ENCODE measurements around the gene JAKMIP2.

The JAKMIP2 gene

DNA sequence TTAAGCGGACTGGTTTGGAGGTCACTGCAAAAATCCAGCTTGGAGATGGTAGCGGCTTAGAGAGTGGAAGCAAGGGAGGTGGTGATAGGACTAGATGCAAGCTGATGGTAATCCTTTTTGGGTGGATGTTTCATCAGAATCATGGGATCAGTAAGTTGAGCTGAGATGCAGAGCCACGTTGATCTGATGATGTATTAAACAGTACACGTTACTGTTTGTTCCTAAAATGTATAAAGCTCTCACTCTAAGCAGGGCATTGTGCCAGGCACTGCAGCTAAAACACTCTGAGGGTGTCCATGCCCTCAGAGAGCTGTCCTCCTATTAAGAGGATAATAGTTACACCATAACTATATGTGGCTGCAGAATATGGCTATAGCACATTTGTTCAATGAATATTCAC, 93.1 kb downstream of the JAKMIP2 start:
- no peak overlapping the region for H3K27ac Mint-ChIP-seq
- H3K9me3 Mint-ChIP-seq, result no peaks in the 10 kb centered on the region
- intact Hi-C loops (cut with micrococcal nuclease), result no loop called here

GRCh38 chr5:147688656-147689356, 93.7 kb downstream of the JAKMIP2 start:
- Mint-ChIP-seq H3K27ac (no peak overlapping the region), H3K36me3 (ENCODE audit: low read depth) (no peaks in the 10 kb centered on the region), H3K4me1 (ENCODE audit: low read depth) (no peaks in the 10 kb centered on the region), H3K4me3 (no peak overlapping the region), H3K27me3 (no peaks in the 10 kb centered on the region), H3K9me3 (no peaks in the 10 kb centered on the region)
- intact Hi-C loops (cut with micrococcal nuclease), result no loop called here

More for the DNA sequence above, 93.1 kb downstream of the JAKMIP2 start:
- Mint-ChIP-seq H3K4me3 (no peak overlapping the region), H3K4me1 (ENCODE audit: low read depth) (no peaks in the 10 kb centered on the region), H3K27me3 (no peaks in the 10 kb centered on the region), H3K36me3 (ENCODE audit: low read depth) (no peaks in the 10 kb centered on the region)

GRCh38 chr5:147687118-147687517, 95.4 kb downstream of the JAKMIP2 start:
- Mint-ChIP-seq H3K27me3 (no peaks in the 10 kb centered on the region), H3K27ac (no peak overlapping the region), H3K4me1 (ENCODE audit: low read depth) (no peaks in the 10 kb centered on the region), H3K4me3 (no peak overlapping the region), H3K36me3 (ENCODE audit: low read depth) (no peaks in the 10 kb centered on the region), H3K9me3 (no peaks in the 10 kb centered on the region)
- intact Hi-C loops (cut with micrococcal nuclease), result no loop called here

DNA sequence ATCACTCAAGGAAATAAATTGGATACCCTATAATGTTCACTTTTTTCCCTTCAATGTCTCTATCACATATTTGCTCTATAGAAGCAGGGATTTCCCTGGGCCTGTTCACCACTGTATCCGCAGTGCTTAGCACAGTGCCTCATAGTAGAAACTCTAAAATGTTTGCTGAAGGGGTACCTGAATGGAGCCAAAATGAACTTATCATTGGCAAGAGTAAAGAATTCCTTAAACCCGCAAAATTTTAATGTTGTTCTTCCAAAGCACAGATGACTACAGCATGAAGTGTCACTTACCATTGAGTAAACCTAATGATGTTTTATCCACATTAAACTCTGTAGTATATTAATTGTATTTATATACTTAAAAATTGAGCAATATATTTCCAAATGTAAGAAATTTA, 96.1 kb downstream of the JAKMIP2 start:
- H3K36me3 Mint-ChIP-seq (ENCODE audit: low read depth), result no peaks in the 10 kb centered on the region
- no peak overlapping the region for H3K4me3 Mint-ChIP-seq
- no peaks in the 10 kb centered on the region for H3K27me3 Mint-ChIP-seq
- no peak overlapping the region for H3K27ac Mint-ChIP-seq
- intact Hi-C loops (cut with micrococcal nuclease), result no loop called here
- H3K4me1 Mint-ChIP-seq (ENCODE audit: low read depth), result no peaks in the 10 kb centered on the region
- no peaks in the 10 kb centered on the region for H3K9me3 Mint-ChIP-seq

- H3K36me3 Mint-ChIP-seq (ENCODE audit: low read depth), result no peaks in the 10 kb centered on the region
- H3K4me3 Mint-ChIP-seq, result no peak overlapping the region
Measured at GRCh38 chr5:147685993-147686392, 96.5 kb downstream of the JAKMIP2 start.

DNA sequence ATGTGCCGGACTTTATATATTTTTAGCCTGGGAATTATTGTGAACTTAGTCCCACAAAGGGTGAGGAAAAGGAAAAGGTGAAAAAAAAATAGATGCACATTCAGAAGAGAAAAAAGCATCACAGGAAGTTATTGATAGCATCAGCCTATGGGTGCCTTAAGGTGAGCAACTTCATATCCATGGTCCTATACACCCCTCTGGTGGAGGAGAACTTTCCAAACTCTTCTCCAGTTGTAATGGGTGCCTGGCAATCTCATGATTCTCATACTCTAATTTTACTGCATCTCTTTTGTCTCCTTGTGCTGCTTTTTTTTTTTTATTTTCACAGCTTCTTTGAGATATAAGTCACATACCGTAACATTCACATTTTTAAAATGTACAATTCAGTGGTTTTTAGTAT, 107.4 kb downstream of the JAKMIP2 start:
- no peak overlapping the region for H3K27ac Mint-ChIP-seq
- H3K4me1 Mint-ChIP-seq (ENCODE audit: low read depth), result no peaks in the 10 kb centered on the region
- no peaks in the 10 kb centered on the region for H3K27me3 Mint-ChIP-seq
- no peaks in the 10 kb centered on the region for H3K36me3 Mint-ChIP-seq (ENCODE audit: low read depth)
- no peak overlapping the region for H3K4me3 Mint-ChIP-seq
- intact Hi-C loops (cut with micrococcal nuclease), result no loop called here
- no peaks in the 10 kb centered on the region for H3K9me3 Mint-ChIP-seq

More at GRCh38 chr5:147685993-147686392, 96.5 kb downstream of the JAKMIP2 start:
- no peak overlapping the region for H3K27ac Mint-ChIP-seq
- intact Hi-C loops (cut with micrococcal nuclease), result no loop called here
- no peaks in the 10 kb centered on the region for H3K9me3 Mint-ChIP-seq
- no peaks in the 10 kb centered on the region for H3K27me3 Mint-ChIP-seq
- no peaks in the 10 kb centered on the region for H3K4me1 Mint-ChIP-seq (ENCODE audit: low read depth)

DNA sequence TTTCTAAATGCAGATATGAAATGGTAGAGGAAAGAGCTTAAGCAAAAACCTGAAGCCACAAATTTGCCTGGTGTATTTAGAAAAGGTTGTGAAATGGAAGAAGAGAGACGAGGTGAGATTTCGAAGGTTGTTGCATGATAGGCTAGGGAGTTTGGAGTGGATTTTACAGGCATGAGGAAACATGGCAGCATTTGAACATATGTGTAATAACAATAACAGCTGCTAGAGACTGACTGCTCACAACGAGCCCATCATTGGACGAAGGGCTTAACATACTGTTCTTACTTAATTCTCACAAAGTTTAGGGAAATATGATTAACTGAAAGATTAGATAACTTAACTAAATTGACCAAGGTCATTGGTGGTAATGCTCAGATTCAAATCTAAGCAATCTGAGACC, 108.1 kb downstream of the JAKMIP2 start:
- Mint-ChIP-seq H3K27me3 (no peaks in the 10 kb centered on the region), H3K4me3 (no peak overlapping the region), H3K4me1 (ENCODE audit: low read depth) (no peaks in the 10 kb centered on the region), H3K9me3 (no peaks in the 10 kb centered on the region), H3K36me3 (ENCODE audit: low read depth) (no peaks in the 10 kb centered on the region), H3K27ac (no peak overlapping the region)
- intact Hi-C loops (cut with micrococcal nuclease), result no loop called here

- Mint-ChIP-seq H3K36me3 (ENCODE audit: low read depth) (no peaks in the 10 kb centered on the region), H3K27me3 (no peaks in the 10 kb centered on the region)
- intact Hi-C loops (cut with micrococcal nuclease), result no loop called here
Measured at GRCh38 chr5:147673791-147674190, 108.7 kb downstream of the JAKMIP2 start.

GRCh38 chr5:147673266-147673665, 109.3 kb downstream of the JAKMIP2 start:
- Mint-ChIP-seq H3K4me1 (ENCODE audit: low read depth) (no peaks in the 10 kb centered on the region), H3K9me3 (no peaks in the 10 kb centered on the region), H3K36me3 (ENCODE audit: low read depth) (no peaks in the 10 kb centered on the region), H3K27ac (no peak overlapping the region), H3K4me3 (no peak overlapping the region), H3K27me3 (no peaks in the 10 kb centered on the region)
- intact Hi-C loops (cut with micrococcal nuclease), result no loop called here

More at GRCh38 chr5:147673791-147674190, 108.7 kb downstream of the JAKMIP2 start:
- Mint-ChIP-seq H3K9me3 (no peaks in the 10 kb centered on the region), H3K27ac (no peak overlapping the region), H3K4me1 (ENCODE audit: low read depth) (no peaks in the 10 kb centered on the region), H3K4me3 (no peak overlapping the region)

DNA sequence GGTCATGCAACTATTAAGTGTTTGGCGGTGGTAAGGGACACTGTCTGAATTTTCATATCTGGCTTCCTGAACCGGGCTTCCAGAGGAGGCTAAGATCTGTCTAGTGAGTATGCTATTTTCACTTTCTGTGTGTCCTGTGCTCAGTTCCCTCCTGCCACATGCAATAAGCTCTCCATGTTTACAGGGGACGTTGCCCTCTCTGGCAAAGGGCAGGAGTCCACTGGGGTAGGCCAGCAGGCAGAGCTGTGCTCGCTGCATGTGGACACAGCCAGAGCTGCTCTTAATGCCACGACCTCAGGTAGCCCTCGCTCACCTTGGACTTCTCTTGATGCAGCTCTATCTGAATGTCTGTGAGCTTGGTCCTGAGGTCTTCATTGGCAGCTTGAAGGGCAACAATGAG, 111.2 kb downstream of the JAKMIP2 start:
- intact Hi-C loops (cut with micrococcal nuclease), result no loop called here

DNA sequence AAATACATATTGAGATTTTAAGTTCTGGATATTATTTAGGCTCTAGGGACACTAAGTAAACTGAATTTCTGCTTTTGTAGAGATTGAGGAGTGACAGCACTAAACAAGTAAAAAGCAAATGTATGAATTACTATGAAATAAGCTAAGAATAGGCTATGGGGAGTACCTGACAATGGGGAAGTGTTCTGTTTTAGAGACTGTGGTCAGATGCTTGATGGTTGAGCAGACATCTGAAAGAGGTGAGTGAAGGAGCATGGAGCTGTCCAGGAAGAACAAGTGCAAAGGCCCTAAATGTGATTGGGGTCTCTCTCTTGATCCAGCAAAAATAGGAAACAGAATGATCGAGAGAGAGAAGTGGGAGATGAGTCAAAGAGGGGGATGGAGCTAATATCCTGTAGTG, 111.7 kb downstream of the JAKMIP2 start:
- H3K27ac Mint-ChIP-seq, result no peak overlapping the region

More for the DNA sequence above, 111.2 kb downstream of the JAKMIP2 start:
- H3K36me3 Mint-ChIP-seq (ENCODE audit: low read depth), result no peaks in the 10 kb centered on the region
- H3K27me3 Mint-ChIP-seq, result no peaks in the 10 kb centered on the region
- H3K4me3 Mint-ChIP-seq, result no peak overlapping the region
- H3K27ac Mint-ChIP-seq, result no peak overlapping the region
- no peaks in the 10 kb centered on the region for H3K4me1 Mint-ChIP-seq (ENCODE audit: low read depth)
- no peaks in the 10 kb centered on the region for H3K9me3 Mint-ChIP-seq

GRCh38 chr5:147669169-147669869, 113.2 kb downstream of the JAKMIP2 start:
- no peaks in the 10 kb centered on the region for H3K9me3 Mint-ChIP-seq
- H3K27ac Mint-ChIP-seq, result no peak overlapping the region
- no peaks in the 10 kb centered on the region for H3K36me3 Mint-ChIP-seq (ENCODE audit: low read depth)
- no peaks in the 10 kb centered on the region for H3K27me3 Mint-ChIP-seq
- H3K4me1 Mint-ChIP-seq (ENCODE audit: low read depth), result no peaks in the 10 kb centered on the region
- intact Hi-C loops (cut with micrococcal nuclease), result no loop called here
- H3K4me3 Mint-ChIP-seq, result no peak overlapping the region

More for the DNA sequence above, 111.7 kb downstream of the JAKMIP2 start:
- Mint-ChIP-seq H3K27me3 (no peaks in the 10 kb centered on the region), H3K4me1 (ENCODE audit: low read depth) (no peaks in the 10 kb centered on the region), H3K36me3 (ENCODE audit: low read depth) (no peaks in the 10 kb centered on the region), H3K9me3 (no peaks in the 10 kb centered on the region), H3K4me3 (no peak overlapping the region)
- intact Hi-C loops (cut with micrococcal nuclease), result no loop called here

DNA sequence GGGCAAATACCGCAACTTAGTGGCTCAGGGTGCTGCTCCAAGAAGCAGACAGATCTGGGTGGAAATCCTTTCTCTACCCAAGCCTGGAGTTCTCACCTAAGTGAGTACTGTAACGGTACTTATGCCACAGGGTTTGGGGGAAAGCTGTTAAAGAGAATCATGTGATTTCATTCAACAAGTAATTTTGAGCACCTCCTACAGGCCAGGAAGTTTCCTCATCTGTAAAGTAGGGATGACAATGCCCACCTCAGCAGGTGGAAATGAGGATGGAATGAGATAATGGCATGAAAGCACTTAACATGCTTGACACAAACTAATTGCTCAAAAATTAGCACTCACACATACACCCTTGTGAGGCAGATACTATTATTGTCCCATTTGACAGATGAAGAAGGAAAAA, 114.1 kb downstream of the JAKMIP2 start:
- intact Hi-C loops (cut with micrococcal nuclease), result no loop called here
- Mint-ChIP-seq H3K4me1 (ENCODE audit: low read depth) (no peaks in the 10 kb centered on the region), H3K27me3 (no peaks in the 10 kb centered on the region), H3K9me3 (no peaks in the 10 kb centered on the region), H3K27ac (no peak overlapping the region), H3K4me3 (no peak overlapping the region), H3K36me3 (ENCODE audit: low read depth) (no peaks in the 10 kb centered on the region)

DNA sequence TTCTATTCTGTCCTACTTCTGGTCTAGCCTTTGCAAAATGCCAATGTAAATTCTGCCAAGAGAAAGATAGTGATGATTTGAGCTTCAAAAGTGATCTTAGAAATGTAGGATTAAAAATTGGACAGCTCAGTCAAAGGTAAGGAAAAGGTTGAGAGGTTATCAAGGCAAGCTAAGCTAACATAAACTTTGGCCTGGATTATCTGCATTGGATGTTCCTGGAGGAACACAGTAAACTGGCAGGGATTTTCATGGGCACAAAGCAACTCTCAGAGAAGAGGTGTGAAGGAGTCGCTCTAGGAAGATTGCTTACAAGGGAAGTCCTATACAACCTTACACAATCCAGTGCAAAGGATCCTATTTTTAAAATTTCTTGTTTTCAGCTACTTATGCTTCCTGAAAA, 115.2 kb downstream of the JAKMIP2 start:
- no peaks in the 10 kb centered on the region for H3K27me3 Mint-ChIP-seq
- H3K4me1 Mint-ChIP-seq (ENCODE audit: low read depth), result no peaks in the 10 kb centered on the region
- no peaks in the 10 kb centered on the region for H3K36me3 Mint-ChIP-seq (ENCODE audit: low read depth)
- H3K9me3 Mint-ChIP-seq, result peaks cover 2% of the 10 kb centered on the region
- intact Hi-C loops (cut with micrococcal nuclease), result no loop called here
- no peak overlapping the region for H3K4me3 Mint-ChIP-seq
- no peak overlapping the region for H3K27ac Mint-ChIP-seq
